Muscle layer of duodenum (tissue), 2 donors: ENCODE results near the gene DYSF.

ENCODE experiments used
- H3K27ac ChIP-seq: one replicate; pipeline ENCODE4 v1.7.0; 2013; ENCODE audit warnings: mild to moderate bottlenecking, low read length
- H3K27me3 ChIP-seq: one replicate; pipeline ENCODE4 v1.7.0; 2013; ENCODE audit warnings: low read depth, mild to moderate bottlenecking, control low read depth, low read length
- H3K36me3 ChIP-seq, 2 donors: one replicate each; pipeline ENCODE4 v1.7.0; 2013; ENCODE audit warnings: low read length in 2 of 2, control low read depth in 1 of 2, mild to moderate bottlenecking in 1 of 2; ENCODE audit not compliant: insufficient read depth in 2 of 2, control insufficient read depth in 1 of 2
- H3K4me1 ChIP-seq, 2 donors: one replicate each; pipeline ENCODE4 v1.7.0; 2013; ENCODE audit warnings: low read length in 2 of 2, mild to moderate bottlenecking in 2 of 2, control low read depth in 1 of 2, moderate library complexity in 1 of 2; ENCODE audit not compliant: insufficient read depth in 2 of 2, control insufficient read depth in 1 of 2
- H3K4me3 ChIP-seq, 2 donors: one replicate each; pipeline ENCODE4 v1.7.0; 2013; ENCODE audit warnings: low read length in 2 of 2, low read depth in 1 of 2, mild to moderate bottlenecking in 1 of 2
- H3K9me3 ChIP-seq, 2 donors: one replicate each; pipeline ENCODE4 v1.7.0; 2013; ENCODE audit warnings: low read length in 2 of 2, control low read depth in 1 of 2, mild to moderate bottlenecking in 1 of 2; ENCODE audit not compliant: control insufficient read depth in 1 of 2
- donor health status: healthy.

Gene DYSF

GRCh38 chr2:71667256-71668182 lies 214.2 kb downstream of the DYSF start:
- H3K27ac ChIP-seq, result no peak overlapping the region
- no peak overlapping the region for H3K4me3 ChIP-seq
- H3K27me3 ChIP-seq, result no peaks in the 10 kb centered on the region
- no peaks in the 10 kb centered on the region for H3K4me1 ChIP-seq
- H3K36me3 ChIP-seq, result peaks cover 11 to 46% of the 10 kb centered on the region in 2 donors
- no peaks in the 10 kb centered on the region for H3K9me3 ChIP-seq

GRCh38 chr2:71668326-71669057 lies 215.1 kb downstream of the DYSF start:
- Histone ChIP-seq H3K36me3 (peaks cover 11 to 41% of the 10 kb centered on the region in 2 donors), H3K27me3 (no peaks in the 10 kb centered on the region), H3K4me3 (no peak overlapping the region), H3K27ac (no peak overlapping the region), H3K4me1 (no peaks in the 10 kb centered on the region), H3K9me3 (no peaks in the 10 kb centered on the region)

GRCh38 chr2:71669058-71669456 lies 215.7 kb downstream of the DYSF start:
- Histone ChIP-seq H3K27me3 (no peaks in the 10 kb centered on the region), H3K4me3 (no peak overlapping the region), H3K9me3 (no peaks in the 10 kb centered on the region), H3K27ac (no peak overlapping the region), H3K4me1 (no peaks in the 10 kb centered on the region), H3K36me3 (peaks cover 11 to 40% of the 10 kb centered on the region in 2 donors)

DNA sequence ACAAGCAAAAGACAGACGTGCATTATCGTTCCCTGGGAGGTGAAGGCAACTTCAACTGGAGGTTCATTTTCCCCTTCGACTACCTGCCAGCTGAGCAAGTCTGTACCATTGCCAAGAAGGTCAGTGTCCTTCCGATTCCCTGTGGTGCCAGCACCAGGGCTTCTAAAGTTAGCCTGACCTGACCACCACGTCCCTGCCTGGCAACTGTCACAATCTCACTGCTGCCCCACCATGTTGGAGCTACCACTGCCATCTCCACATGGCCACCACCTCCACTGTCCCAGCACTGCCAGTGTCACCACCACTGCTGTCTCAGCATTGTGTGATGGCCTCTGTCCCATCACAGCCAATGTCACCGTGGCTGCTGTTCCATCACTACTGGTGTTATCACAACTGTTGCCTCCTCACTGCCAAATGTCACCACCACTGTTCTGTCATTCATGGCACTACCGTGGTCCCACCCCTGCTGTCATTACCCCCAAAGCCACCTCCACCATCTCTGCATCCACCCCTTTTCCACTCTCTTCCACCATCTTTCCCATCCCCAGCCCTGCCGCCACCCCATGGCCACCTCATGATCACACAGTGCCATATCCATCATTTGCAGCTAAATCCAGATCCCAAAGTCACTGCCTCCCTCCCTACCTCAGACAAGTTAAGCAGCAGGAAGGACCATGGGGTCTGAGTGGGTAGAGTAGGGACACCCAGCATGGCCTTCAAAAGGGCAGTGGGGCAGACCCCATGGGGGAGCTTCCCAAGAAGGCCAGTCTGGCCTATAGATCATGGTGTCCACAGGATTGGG lies 216.5 kb downstream of the DYSF start:
- Histone ChIP-seq H3K36me3 (peaks cover 11 to 38% of the 10 kb centered on the region in 2 donors), H3K9me3 (no peaks in the 10 kb centered on the region), H3K4me3 (no peak overlapping the region), H3K27me3 (no peaks in the 10 kb centered on the region), H3K27ac (no peak overlapping the region), H3K4me1 (no peaks in the 10 kb centered on the region)

DNA sequence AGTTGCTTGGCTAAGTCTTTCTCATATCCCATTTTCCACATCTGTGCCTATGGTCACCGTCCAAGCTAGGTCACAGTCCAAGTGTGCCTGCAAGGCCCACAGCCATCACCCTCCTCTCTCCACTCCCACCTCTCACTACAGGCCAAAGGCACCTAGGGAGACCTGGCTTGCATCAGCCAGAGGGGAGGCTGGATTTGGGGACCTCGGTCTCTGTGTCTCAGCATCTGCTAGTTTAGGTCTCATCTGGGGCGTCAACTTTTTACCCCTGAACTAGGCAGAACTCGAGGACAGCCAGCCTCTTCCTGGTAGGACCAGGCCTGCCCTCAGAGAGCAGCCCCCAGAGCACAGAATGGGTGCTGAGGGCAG lies 217.1 kb downstream of the DYSF start:
- H3K27me3 ChIP-seq, result no peaks in the 10 kb centered on the region
- no peaks in the 10 kb centered on the region for H3K9me3 ChIP-seq
- H3K4me3 ChIP-seq, result no peak overlapping the region
- peaks cover 11 to 32% of the 10 kb centered on the region in 2 donors for H3K36me3 ChIP-seq
- H3K27ac ChIP-seq, result no peak overlapping the region
- no peaks in the 10 kb centered on the region for H3K4me1 ChIP-seq

DNA sequence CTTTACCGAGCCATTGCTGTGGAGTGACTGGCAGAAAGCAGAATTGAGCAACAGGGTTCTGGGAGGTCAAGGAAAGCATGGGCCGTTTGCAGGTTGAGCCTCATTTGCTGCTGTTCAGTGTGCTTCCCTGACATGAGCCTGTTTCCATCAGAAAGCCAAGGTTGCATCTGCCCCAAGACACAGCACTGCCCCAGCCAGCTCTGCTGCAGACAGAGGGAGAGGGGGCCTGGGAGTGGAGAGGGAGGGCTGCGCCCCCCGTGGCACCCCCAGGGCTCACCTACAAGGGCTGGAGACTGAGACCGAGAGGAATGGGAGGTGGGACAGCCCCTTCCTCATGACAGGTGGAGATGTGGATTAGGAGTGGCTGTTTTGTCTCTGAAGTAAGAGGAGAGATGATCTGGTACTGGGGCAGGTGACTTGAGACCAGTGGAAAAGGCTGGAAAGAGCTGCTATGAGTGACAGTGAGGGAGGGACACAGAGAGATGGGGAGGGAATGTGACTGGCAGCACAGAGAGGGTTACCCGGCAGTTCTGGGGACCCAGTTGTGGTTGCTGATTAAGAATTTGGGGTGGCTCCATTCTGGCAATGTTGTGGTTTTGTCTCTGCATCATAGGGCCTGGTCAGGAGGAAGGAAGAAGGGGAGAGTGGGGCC lies 218.0 kb downstream of the DYSF start:
- Histone ChIP-seq H3K36me3 (peaks cover 8 to 26% of the 10 kb centered on the region in 2 donors), H3K27ac (no peak overlapping the region), H3K27me3 (no peaks in the 10 kb centered on the region), H3K4me1 (no peaks in the 10 kb centered on the region), H3K9me3 (no peaks in the 10 kb centered on the region), H3K4me3 (no peak overlapping the region)

- peaks cover 8 to 24% of the 10 kb centered on the region in 2 donors for H3K36me3 ChIP-seq
- no peaks in the 10 kb centered on the region for H3K4me1 ChIP-seq
- H3K4me3 ChIP-seq, result no peak overlapping the region
- H3K9me3 ChIP-seq, result no peaks in the 10 kb centered on the region
- H3K27ac ChIP-seq, result no peak overlapping the region
- no peaks in the 10 kb centered on the region for H3K27me3 ChIP-seq
Measured at GRCh38 chr2:71671895-71672825, 218.8 kb downstream of the DYSF start.

GRCh38 chr2:71672826-71673795 lies 219.8 kb downstream of the DYSF start:
- Histone ChIP-seq H3K27ac (no peak overlapping the region), H3K4me1 (no peaks in the 10 kb centered on the region), H3K9me3 (no peaks in the 10 kb centered on the region), H3K27me3 (no peaks in the 10 kb centered on the region), H3K4me3 (no peak overlapping the region), H3K36me3 (peaks cover 8 to 18% of the 10 kb centered on the region in 2 donors)

- H3K27ac ChIP-seq, result no peak overlapping the region
- H3K27me3 ChIP-seq, result no peaks in the 10 kb centered on the region
- no peaks in the 10 kb centered on the region for H3K9me3 ChIP-seq
- no peak overlapping the region for H3K4me3 ChIP-seq
- H3K4me1 ChIP-seq, result no peaks in the 10 kb centered on the region
- peaks cover 8 to 14% of the 10 kb centered on the region in 2 donors for H3K36me3 ChIP-seq
Measured at GRCh38 chr2:71674158-71674851, 220.9 kb downstream of the DYSF start.
